SHP77 (cell line): ENCODE results near the gene TRMT61A.

ENCODE experiments used
- DNase-seq, 2 experiments: peaks; one replicate each; lab custom pipeline; 2025; lab: John Stamatoyannopoulos, UW

The TRMT61A gene

GRCh38 chr14:103528587-103529382 lies at the start of gene TRMT61A:
Gene TRMT61A, plus strand, starts transcription at chr14:103529196. Its CDS starts 783 bp downstream, at chr14:103529979.
- peak; percentile 88 to 93 for DNase-seq

GRCh38 chr14:103480595-103480994 lies 48.4 kb upstream of the TRMT61A start:
- no peak for DNase-seq

- no peak for DNase-seq
Observed at GRCh38 chr14:103483600-103483999, 45.4 kb upstream of the TRMT61A start.

GRCh38 chr14:103485504-103485903 lies 43.5 kb upstream of the TRMT61A start:
- no peak for DNase-seq

- no peak for DNase-seq
Observed at GRCh38 chr14:103488071-103488470, 40.9 kb upstream of the TRMT61A start.

- DNase-seq, result no peak
Observed at GRCh38 chr14:103488960-103489359, 40.0 kb upstream of the TRMT61A start.

GRCh38 chr14:103489621-103490020 lies 39.4 kb upstream of the TRMT61A start:
- no peak for DNase-seq

- DNase-seq, result no peak
Observed at GRCh38 chr14:103491691-103492090, 37.3 kb upstream of the TRMT61A start.

GRCh38 chr14:103492156-103492925 lies 36.7 kb upstream of the TRMT61A start:
- no peak for DNase-seq

GRCh38 chr14:103495854-103496253 lies 33.1 kb upstream of the TRMT61A start:
- DNase-seq, result no peak

GRCh38 chr14:103496776-103497175 lies 32.2 kb upstream of the TRMT61A start:
- no peak for DNase-seq

- DNase-seq, result no peak
Observed at GRCh38 chr14:103499709-103500108, 29.3 kb upstream of the TRMT61A start.

GRCh38 chr14:103500148-103500990 lies 28.6 kb upstream of the TRMT61A start:
- peak; percentile 53 to 86 for DNase-seq

- no peak for DNase-seq
Observed at GRCh38 chr14:103501041-103501870, 27.7 kb upstream of the TRMT61A start.

- DNase-seq, result no peak
Observed at GRCh38 chr14:103501921-103502669, 26.9 kb upstream of the TRMT61A start.

GRCh38 chr14:103502877-103503276 lies 26.1 kb upstream of the TRMT61A start:
- DNase-seq, result no peak

- DNase-seq, result no peak
Observed at GRCh38 chr14:103503296-103503695, 25.7 kb upstream of the TRMT61A start.

GRCh38 chr14:103504991-103505565 lies 23.9 kb upstream of the TRMT61A start:
- no peak for DNase-seq

- DNase-seq, result no peak
Observed at GRCh38 chr14:103507751-103508150, 21.2 kb upstream of the TRMT61A start.
